SK-N-SH treated with all-trans-retinoic acid at 6 μM for 48 hours (cell line): ENCODE data around the gene ARHGDIB.

ENCODE experiments used
- ARNTL ChIP-seq: fragments of 450-650 bp; formaldehyde crosslinking; IDR thresholded peaks from 2 replicates; pipeline ENCODE4 v1.5.0; 2020; ENCODE audit warnings: low read depth, mild to moderate bottlenecking, moderate library complexity, borderline replicate concordance
- CREB5 ChIP-seq: fragments of 250-450 bp; sonication (Bioruptor Pico); IDR thresholded peaks from 2 replicates; pipeline ENCODE4 v1.5.1; 2020; ENCODE audit warnings: low read depth, mild to moderate bottlenecking, moderate library complexity
- CSDC2 ChIP-seq: fragments of 250-450 bp; sonication (Bioruptor Pico); IDR thresholded peaks from 2 replicates; pipeline ENCODE4 v1.5.0; 2020; ENCODE audit warnings: mild to moderate bottlenecking, moderate library complexity
- PATZ1 ChIP-seq: fragments of 250-450 bp; sonication (Bioruptor Pico); IDR thresholded peaks from 2 replicates; pipeline ENCODE4 v1.8.0; 2020; ENCODE audit warnings: mild to moderate bottlenecking, moderate library complexity, borderline replicate concordance
- ZFP30 ChIP-seq: fragments of 450-650 bp; formaldehyde crosslinking; IDR thresholded peaks from 2 replicates; pipeline ENCODE4 v1.5.0; 2022; ENCODE audit warnings: mild to moderate bottlenecking, moderate library complexity

- no peak for TF ChIP-seq ARNTL
- no peak for TF ChIP-seq CSDC2 (CRISPR knock-in tag)
- no peak for TF ChIP-seq CREB5 (CRISPR knock-in tag)
- TF ChIP-seq ZFP30: no peak
- TF ChIP-seq PATZ1: no peak
Observed at GRCh38 chr12:14959126-14959440, 2.3 kb downstream of the ARHGDIB start.
